HG02610 (cell line): Measurements from ENCODE around the gene ZSWIM8.
"Not testable (repeated sequence)": the region's sequence is repeated elsewhere in the genome, so short reads cannot be mapped to it uniquely, and the experiment has no call there.

Source experiments
- ATAC-seq: cut with Tn5 transposase; IDR thresholded peaks from one replicate; pipeline ENCODE4 v1.9.1; 2021; ENCODE audit warnings: mild to moderate bottlenecking, moderate library complexity; ENCODE audit not compliant: unreplicated experiment

The ZSWIM8 gene, protein sequence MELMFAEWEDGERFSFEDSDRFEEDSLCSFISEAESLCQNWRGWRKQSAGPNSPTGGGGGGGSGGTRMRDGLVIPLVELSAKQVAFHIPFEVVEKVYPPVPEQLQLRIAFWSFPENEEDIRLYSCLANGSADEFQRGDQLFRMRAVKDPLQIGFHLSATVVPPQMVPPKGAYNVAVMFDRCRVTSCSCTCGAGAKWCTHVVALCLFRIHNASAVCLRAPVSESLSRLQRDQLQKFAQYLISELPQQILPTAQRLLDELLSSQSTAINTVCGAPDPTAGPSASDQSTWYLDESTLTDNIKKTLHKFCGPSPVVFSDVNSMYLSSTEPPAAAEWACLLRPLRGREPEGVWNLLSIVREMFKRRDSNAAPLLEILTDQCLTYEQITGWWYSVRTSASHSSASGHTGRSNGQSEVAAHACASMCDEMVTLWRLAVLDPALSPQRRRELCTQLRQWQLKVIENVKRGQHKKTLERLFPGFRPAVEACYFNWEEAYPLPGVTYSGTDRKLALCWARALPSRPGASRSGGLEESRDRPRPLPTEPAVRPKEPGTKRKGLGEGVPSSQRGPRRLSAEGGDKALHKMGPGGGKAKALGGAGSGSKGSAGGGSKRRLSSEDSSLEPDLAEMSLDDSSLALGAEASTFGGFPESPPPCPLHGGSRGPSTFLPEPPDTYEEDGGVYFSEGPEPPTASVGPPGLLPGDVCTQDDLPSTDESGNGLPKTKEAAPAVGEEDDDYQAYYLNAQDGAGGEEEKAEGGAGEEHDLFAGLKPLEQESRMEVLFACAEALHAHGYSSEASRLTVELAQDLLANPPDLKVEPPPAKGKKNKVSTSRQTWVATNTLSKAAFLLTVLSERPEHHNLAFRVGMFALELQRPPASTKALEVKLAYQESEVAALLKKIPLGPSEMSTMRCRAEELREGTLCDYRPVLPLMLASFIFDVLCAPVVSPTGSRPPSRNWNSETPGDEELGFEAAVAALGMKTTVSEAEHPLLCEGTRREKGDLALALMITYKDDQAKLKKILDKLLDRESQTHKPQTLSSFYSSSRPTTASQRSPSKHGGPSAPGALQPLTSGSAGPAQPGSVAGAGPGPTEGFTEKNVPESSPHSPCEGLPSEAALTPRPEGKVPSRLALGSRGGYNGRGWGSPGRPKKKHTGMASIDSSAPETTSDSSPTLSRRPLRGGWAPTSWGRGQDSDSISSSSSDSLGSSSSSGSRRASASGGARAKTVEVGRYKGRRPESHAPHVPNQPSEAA (N-terminal part only)

DNA sequence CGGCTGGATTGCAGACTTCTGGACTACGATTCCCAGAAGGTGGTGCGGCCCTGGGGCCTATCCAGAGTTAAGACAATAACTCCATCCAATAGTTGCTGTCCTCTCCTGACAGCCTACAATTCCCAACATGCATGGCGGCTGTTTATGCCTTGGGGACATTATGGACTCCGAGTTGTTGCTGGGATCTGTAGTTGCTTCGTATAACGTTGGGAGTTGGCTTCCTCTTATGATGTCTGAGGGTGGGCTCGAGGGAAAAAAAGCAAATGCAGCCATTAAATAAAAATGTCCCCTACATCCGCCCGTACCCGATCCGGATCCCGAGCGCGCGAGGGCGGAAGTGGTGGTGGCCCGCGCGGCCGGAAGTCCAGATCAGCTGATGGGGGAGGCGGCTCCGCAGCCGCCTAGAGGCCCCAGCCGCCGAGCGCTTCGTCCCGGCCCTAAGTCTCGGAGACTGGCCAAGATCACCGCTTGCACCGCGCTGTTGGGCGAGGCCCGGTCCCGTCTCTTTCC, at the start of gene ZSWIM8:
ZSWIM8 (plus strand) TSS at position 396 of the 510 bp plus-strand sequence. CDS start 273 bp downstream, outside the sequence.
- peak; percentile 81 for ATAC-seq

DNA sequence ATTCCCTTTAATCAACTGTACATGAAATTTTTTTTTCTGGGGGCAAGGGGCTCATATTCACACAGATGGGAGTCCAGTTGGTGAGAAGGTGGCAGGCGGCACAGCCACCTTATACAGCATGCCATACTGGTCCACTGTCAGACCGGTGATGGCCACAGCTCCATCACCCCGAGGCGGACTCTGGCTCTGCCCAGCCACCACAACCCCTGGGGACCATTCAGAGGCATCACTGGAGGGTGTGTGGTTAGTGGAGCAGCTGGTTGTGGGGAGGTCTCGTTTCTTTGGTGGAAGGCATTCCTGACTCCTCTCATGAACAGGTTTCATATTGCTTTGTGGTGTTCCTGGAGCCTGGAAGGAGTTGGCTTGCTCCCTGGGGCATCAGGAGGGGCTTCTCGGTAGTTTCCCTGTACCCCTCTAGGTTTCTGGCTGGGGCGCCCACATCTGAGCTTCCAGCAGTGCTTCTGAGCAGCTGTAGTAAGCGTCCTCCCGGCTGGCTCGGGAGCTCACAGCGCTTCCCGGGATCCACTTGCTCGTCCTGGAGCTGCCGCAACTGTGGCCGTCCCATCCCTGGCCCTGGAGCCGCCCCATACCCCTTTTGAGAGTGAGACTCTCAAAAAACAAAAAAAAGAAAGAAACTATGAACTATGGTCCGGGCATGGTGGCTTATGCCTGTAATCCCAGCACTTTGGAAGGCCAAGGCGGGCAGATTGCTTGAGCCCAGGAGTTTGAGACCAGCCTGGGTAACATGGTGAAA, 44.7 kb upstream of the ZSWIM8 start:
- ATAC-seq = not testable (repeated sequence)

DNA sequence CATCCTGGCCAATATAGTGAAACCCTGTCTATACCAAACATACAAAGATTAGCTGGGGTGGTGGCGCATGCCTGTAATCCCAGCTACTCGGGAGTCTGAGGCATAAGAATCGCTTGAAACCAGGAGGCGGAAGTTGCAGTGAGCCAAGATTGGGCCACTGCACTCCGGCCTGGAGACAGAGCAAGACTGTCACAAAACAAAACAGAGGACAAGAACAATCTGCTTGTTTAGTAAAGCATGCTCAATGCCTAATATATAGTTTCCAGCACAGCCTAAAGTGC, 43.0 kb upstream of the ZSWIM8 start:
- ATAC-seq = no peak

DNA sequence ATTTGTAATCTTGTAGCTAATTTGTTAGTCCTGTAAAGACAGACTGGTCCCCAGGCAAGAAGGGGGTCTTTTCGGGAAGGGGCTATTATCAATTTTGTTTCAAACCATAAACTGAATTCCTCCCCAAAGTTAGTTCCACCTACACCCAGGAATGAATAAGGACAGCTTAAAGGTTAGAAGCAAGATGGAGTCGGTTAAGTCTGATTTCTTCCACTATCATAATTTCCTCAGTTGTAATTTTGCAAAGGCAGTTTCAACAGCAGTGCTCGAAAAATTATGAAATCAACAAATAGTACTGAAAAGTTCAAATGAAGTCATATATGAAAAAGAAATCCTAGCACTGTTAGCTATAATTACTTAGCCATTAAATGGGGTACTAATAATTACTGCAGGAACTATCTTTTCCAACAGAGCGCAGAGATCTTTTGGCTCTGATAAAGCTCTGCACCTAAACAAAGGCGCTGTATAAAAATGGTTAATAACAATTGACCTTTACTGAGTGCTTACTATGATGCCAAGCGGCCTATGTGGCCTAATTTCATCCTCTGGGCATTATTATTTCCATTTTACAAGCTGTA, 42.0 kb upstream of the ZSWIM8 start:
- no peak for ATAC-seq

DNA sequence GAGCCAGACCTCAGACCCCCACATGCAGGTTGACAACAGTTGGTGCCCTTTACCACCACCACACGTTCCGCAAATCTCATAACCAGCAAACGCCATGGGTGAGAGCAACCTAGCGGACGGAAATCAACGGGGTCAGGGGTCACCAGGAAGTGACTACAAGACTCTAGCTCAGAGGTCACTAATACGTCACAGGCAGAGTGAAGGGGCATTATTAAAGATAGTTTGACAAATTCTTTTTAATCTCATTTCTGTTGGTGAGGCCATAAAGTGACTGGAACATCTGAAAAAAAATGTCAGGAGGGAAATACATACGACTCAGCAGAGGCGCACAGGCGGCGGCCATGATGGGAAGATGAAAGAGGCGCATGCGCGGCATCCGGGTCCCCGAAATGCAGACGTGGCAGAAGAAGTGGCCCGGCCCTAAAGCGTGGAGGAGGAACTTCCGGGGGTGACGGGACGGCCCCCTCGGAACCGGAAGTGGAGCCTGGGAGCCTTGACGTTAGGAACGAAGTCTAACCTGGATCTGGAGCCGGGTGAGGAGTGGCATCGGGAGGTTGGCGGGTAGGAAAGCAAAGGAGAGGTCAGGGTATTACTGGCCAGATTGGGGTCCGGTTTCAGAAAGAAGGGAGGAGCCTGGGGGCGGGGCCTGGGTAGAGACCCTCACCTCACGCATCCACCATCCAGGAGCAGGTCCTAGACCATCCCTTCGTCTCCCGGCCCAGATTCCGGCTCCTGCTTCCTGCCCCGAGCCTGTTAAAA, 41.3 kb upstream of the ZSWIM8 start, which contains the start of gene SEC24C:
SEC24C (plus strand) TSS at position 468 of the 759 bp plus-strand sequence. CDS start 2,461 bp downstream, outside the sequence.
- ATAC-seq = peak; percentile 81

DNA sequence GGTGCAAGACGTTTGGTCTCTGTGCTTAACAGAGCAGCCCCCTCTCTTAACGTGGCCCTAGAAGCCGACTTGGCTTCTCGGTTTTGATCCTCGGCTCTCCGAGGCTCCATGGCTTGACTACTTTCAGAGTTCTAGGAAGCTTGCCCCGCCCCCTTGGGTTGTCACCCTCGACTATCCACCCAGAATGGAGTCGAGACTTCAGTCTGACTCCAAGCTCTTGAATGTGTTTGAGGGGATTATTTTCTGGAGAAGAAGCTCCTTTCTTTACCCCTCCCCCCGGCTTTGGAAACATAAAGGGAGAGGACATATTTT, 40.8 kb upstream of the ZSWIM8 start:
- ATAC-seq = peak; percentile 31

DNA sequence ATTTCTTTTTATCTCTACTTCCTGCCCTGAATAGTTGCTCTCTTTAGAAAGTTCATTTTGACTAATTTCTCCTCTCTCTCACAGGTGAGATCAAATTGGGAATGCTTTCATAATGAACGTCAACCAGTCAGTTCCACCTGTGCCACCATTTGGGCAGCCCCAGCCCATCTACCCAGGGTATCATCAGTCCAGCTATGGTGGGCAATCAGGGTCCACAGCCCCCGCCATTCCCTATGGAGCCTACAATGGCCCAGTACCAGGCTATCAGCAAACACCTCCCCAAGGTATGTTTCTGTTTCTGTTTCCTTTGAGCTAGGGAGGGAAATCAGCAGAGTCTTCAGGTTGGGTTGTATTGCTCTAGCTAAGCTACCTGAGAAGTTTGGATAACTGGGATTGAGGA, 38.7 kb upstream of the ZSWIM8 start:
- ATAC-seq = no peak

DNA sequence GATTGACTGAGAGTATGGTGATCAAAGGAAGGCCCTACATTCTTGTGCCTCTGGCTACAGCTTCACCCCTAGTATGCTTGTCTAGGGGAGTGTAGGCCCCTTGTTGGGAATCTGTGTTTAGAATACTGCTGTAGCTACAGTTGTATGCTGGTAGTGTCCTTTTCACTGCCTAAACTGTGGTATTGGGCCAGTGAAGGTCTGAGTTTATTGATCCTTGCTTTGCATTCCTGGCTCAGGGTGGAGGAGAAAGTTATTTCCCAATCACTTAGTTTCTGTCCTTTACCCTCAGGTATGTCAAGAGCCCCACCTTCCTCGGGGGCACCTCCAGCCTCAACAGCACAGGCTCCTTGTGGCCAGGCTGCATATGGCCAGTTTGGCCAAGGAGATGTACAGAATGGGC, 34.6 kb upstream of the ZSWIM8 start:
- no peak for ATAC-seq

DNA sequence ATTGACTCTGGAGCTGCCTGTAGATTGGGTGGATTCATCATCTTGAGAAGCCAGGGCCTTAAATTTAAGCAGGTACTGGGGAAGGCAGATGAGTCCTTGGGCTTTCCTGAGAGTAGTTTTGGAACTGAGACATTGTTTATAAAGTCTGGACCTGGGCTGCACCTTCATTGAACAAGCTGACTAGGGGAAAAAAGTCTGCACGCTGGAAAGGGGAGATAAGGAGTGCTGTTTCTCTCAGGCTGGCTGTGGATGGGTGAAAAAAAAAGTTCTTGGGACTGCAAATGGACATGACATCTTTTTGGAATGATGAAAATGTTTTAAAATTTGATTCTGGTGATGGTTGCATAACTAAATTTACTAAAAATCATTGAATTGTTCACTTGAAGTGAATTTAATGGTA, 29.2 kb upstream of the ZSWIM8 start:
- no peak for ATAC-seq

DNA sequence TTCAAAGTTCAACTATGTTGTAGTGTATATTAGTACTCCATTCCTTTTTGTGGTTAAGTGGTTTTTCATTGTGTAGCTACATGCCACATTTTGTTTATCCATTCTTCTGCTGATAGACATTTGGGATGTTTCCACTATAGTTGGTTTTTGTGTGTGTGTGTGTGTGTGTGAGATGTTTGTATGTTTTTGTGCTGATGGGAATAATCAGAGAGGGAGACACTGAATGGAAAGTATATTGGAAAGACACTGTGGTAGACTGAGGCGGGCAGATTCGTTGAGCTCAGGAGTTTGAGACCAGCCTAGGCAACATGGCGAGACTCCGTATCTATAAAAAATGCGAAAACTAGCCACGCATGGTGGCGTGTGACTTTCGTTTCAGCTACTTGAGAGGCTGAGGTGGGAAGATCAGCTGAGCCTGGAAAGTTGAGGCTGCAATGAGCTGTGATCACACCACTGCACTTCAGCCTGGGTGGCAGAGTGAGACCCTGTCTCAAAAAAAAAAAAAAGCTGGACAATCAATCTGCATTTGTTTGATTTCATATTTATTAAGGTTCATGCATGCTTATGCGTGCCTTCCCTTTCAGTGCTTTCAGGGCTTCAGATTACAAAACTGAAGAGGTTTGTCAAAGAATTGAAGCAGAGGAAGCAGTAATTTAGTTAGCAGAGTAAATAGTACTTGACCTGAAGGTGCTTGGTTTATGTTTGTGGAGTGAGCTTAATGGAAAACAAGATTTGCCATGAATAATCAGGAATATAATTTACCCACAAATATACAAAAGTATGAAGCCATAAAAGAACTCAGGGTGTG, 26.5 kb upstream of the ZSWIM8 start:
- ATAC-seq = no peak

DNA sequence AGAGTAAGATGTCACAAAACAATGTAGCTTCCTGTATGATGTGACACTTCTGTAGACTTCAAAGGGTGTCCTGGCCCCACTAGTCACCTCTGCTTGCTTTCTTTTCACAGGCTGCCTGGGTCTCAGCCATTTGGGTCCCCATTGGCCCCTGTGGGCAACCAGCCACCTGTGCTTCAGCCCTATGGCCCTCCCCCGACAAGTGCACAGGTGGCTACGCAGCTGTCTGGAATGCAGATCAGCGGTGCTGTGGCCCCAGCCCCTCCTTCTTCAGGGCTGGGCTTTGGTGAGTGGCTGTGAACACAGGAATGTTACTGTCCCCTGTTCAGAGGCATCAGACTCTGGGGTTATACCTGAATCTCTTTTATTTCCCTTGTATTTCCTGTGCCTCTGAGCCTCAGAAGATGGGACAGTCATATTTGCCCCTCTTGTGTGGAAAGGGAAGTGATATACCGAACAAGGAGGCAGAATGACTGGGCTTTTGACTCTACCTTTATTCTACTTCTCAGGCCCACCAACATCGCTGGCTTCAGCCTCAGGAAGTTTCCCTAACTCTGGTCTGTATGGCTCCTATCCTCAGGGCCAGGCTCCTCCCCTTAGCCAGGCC, 25.8 kb upstream of the ZSWIM8 start:
- ATAC-seq = no peak

DNA sequence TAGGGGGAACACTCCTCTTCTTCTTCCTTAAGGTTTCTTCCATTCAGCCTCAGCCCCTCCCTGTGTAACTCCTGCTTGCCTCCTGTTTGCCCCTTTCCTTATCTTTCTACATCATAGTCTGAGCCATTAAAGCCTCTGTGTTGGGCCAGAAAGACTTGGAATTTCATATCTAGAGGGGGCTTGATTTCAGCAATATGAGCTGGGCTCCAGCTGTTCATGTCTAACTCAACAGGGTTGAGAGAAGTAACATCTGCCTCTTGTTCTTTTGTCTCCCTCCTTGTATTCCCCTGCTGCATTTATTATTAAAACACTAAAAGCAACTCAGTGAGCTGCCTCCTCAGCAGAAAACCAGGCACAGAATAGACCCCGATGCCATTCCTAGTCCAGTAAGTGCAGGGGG, 23.6 kb upstream of the ZSWIM8 start:
- no peak for ATAC-seq

DNA sequence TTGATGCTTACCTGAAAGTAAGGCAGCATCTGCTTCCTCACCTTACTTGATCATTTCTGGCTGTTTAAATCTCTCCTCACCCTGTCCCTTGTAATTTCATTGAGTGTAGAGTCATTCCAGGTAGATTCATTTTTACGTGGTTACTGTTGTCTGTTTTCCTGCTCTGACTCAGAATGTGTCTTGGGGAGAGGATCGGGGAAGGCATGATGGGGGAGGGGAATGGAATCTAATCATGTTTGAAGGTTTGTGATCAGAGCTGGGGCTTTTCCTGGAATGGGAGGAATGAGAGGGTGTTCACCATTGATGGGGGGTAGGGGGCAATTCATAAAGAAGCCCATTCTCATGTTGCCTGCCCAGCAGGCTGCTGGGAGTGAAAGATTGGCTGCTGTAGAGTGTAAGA, 22.5 kb upstream of the ZSWIM8 start:
- ATAC-seq = peak; percentile 53

DNA sequence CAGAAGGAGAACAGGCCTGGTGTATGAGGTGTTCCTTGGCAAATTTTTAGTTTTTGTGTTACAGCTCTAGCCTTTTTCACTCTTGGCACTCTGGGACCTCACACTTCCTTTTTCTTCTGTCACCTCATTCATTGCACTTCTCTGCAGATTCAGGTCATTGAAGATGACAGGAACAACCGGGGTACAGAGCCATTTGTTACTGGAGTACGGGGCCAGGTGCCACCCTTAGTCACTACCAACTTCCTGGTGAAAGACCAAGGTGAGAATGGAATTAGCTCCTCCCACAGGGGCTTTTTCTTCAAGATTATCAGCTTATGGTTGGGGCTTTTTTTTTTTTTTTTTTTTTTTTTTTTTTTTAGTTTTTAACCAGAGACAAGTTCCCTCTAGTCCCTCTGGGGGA, 22.1 kb upstream of the ZSWIM8 start:
- ATAC-seq = peak; percentile 33

DNA sequence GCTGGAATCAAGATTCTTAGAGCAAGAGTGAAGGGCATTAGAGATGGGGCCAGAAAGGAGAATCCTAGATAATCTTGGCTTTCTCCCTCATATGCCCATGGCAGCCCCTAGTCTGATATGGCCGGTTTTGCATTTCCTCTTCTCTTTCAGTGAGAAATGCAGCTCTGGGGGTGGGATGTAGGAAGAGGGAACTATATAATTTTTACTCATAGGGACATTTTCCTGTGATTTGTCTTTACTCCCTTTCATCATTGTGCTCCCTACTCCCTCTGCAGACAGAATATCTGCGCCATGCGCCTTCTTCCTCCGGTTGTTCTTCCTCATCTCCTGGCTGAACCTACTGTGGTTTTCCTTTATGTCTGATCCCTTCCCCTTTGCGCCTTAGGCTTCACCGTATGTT, 20.3 kb upstream of the ZSWIM8 start:
- no peak for ATAC-seq

DNA sequence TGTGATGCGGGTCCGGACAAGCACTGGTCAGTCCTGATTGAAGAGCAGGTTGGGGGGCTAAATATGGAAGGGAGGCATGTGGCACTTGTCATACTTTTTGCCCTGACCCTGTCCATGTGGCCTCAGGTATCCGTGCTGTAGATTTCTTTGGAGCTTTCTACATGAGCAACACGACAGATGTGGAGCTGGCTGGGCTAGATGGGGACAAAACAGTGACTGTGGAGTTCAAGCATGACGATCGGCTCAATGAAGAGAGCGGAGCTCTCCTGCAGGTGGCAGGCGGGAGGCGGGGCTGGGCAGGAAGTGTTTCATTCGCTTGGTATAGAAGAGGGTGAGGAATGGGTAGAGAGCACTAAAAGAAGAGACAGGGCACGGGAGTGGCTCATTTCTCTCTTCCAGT, 16.5 kb upstream of the ZSWIM8 start:
- ATAC-seq = no peak

DNA sequence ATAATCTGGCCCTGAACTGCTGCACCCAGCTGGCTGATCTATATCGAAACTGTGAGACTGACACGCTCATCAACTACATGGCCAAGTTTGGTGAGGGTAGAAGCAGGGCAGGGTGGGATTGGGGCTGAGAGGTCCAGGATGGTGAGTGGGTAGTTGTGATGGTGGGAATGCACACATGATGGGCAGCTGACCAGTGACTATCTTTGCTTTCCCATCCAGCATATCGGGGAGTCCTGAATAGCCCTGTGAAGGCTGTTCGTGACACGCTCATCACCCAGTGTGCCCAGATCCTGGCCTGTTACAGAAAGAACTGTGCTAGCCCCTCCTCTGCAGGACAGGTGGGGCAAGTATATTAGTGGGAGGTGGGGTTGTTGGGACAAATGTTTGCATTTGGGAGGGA, 16.0 kb upstream of the ZSWIM8 start:
- no peak for ATAC-seq

DNA sequence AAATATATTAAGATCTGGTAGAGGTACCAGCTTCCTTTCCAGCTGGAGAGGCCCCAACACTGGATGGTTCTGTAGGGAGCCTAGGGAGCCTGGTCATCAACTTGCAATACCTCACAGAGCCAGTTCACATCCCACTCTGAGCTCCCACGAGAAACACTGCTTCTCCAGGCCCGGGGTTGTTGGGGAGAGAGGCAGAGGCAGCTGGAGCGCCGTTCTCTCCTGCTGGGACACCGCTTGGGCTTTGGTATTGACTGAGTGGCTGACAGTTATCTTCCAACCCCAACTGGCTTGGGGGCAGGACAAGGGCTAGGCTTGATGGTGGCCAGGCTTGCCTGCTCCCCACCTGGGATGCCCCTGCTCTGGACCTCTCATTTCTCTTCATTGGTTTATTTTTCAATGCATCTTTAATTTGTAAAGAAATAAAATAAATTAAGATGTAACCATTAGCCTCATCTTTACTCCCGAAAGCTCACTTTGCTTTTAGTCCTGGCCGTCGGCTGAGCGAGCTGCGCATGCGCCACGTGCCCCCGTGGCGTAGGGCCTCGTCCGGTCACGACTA, 13.6 kb upstream of the ZSWIM8 start:
- ATAC-seq = peak; percentile 46
